SK-N-SH treated with all-trans-retinoic acid at 6 μM for 48 hours (cell line): Measurements from ENCODE around the gene ACAD9.

Experiments
- CREB5 ChIP-seq: fragments of 250-450 bp; sonication (Bioruptor Pico); IDR thresholded peaks from 2 replicates; pipeline ENCODE4 v1.5.1; 2020; ENCODE audit warnings: low read depth, mild to moderate bottlenecking, moderate library complexity
- OSR1 ChIP-seq: fragments of 250-450 bp; sonication (Bioruptor Pico); IDR thresholded peaks from 2 replicates; pipeline ENCODE4 v1.8.0; 2022; ENCODE audit warnings: moderate library complexity, mild to moderate bottlenecking, inconsistent platforms
- PATZ1 ChIP-seq: fragments of 250-450 bp; sonication (Bioruptor Pico); IDR thresholded peaks from 2 replicates; pipeline ENCODE4 v1.8.0; 2020; ENCODE audit warnings: mild to moderate bottlenecking, moderate library complexity, borderline replicate concordance
- SNAI2 ChIP-seq: fragments of 250-450 bp; sonication (Bioruptor Pico); IDR thresholded peaks from 2 replicates; pipeline ENCODE4 v1.5.0; 2020; ENCODE audit warnings: mild to moderate bottlenecking, moderate library complexity
- TCF4 ChIP-seq: fragments of 250-450 bp; sonication (Bioruptor Pico); IDR thresholded peaks from 2 replicates; pipeline ENCODE4 v1.8.0; 2021; ENCODE audit warnings: mild to moderate bottlenecking, moderate library complexity, borderline replicate concordance
- TOX ChIP-seq: fragments of 250-450 bp; sonication (Bioruptor Pico); IDR thresholded peaks from 2 replicates; pipeline ENCODE4 v1.8.0; 2021; ENCODE audit warnings: mild to moderate bottlenecking, moderate library complexity, borderline replicate concordance
- TSHZ2 ChIP-seq: fragments of 250-450 bp; sonication (Bioruptor Pico); IDR thresholded peaks from 2 replicates; pipeline ENCODE4 v1.5.0; 2020; ENCODE audit warnings: mild to moderate bottlenecking, moderate library complexity
- ZNF70 ChIP-seq: fragments of 450-650 bp; formaldehyde crosslinking; IDR thresholded peaks from 2 replicates; pipeline ENCODE4 v1.5.0; 2020; ENCODE audit warnings: mild to moderate bottlenecking, moderate library complexity

- no peak for TF ChIP-seq TCF4 (CRISPR knock-in tag)
- TF ChIP-seq PATZ1 (CRISPR knock-in tag) = no peak
- TF ChIP-seq TOX (CRISPR knock-in tag) = no peak
- TF ChIP-seq OSR1 (CRISPR knock-in tag) = no peak
- no peak for TF ChIP-seq SNAI2 (CRISPR knock-in tag)
- TF ChIP-seq TSHZ2 = no peak
- TF ChIP-seq CREB5 (CRISPR knock-in tag) = no peak
- no peak for TF ChIP-seq ZNF70 (CRISPR knock-in tag)
These were observed 17.9 kb upstream of the ACAD9 start for GRCh38 chr3:128861491-128861890.
